ENCODE results near the gene LMAN2.

The LMAN2 gene

GRCh38 chr5:177351392-177352329 is at the start of gene LMAN2:
Gene LMAN2, minus strand, starts transcription at chr5:177351668. Its CDS starts 21 bp downstream, at chr5:177351647.
- DNase-seq (ENCODE audit: low read depth in 2 of 2), result peak; percentile 72 to 78

- DNase-seq (ENCODE audit: low read depth in 2 of 2), result no peak
Observed at GRCh38 chr5:177399997-177400868, 48.8 kb upstream of the LMAN2 start, which contains the start of gene PFN3. Gene PFN3, minus strand, starts transcription at chr5:177400661. Its CDS starts 85 bp downstream, at chr5:177400576.

GRCh38 chr5:177397875-177398390 is 46.5 kb upstream of the LMAN2 start:
- DNase-seq (ENCODE audit: low read depth in 2 of 2), result no peak

GRCh38 chr5:177396807-177397206 is 45.3 kb upstream of the LMAN2 start:
- DNase-seq (ENCODE audit: low read depth in 2 of 2), result no peak

GRCh38 chr5:177396078-177396477 is 44.6 kb upstream of the LMAN2 start:
- no peak for DNase-seq (ENCODE audit: low read depth in 2 of 2)

GRCh38 chr5:177393990-177394389 is 42.5 kb upstream of the LMAN2 start:
- no peak for DNase-seq (ENCODE audit: low read depth in 2 of 2)

GRCh38 chr5:177393206-177393765 is 41.8 kb upstream of the LMAN2 start:
- no peak for DNase-seq (ENCODE audit: low read depth in 2 of 2)

- no peak for DNase-seq (ENCODE audit: low read depth in 2 of 2)
Observed at GRCh38 chr5:177392765-177393164, 41.3 kb upstream of the LMAN2 start.

GRCh38 chr5:177390363-177391300 is 39.2 kb upstream of the LMAN2 start:
- DNase-seq (ENCODE audit: low read depth in 2 of 2), result peak; percentile 71 to 88

GRCh38 chr5:177389241-177390169 is 38.0 kb upstream of the LMAN2 start:
- no peak for DNase-seq (ENCODE audit: low read depth in 2 of 2)

- DNase-seq (ENCODE audit: low read depth in 2 of 2), result no peak
Observed at GRCh38 chr5:177388521-177389052, 37.1 kb upstream of the LMAN2 start.

GRCh38 chr5:177387405-177387804 is 35.9 kb upstream of the LMAN2 start:
- no peak for DNase-seq (ENCODE audit: low read depth in 2 of 2)

- DNase-seq (ENCODE audit: low read depth in 2 of 2), result no peak
Observed at GRCh38 chr5:177386542-177386941, 35.1 kb upstream of the LMAN2 start.

- DNase-seq (ENCODE audit: low read depth in 2 of 2), result no peak
Observed at GRCh38 chr5:177385720-177386119, 34.3 kb upstream of the LMAN2 start.

- no peak for DNase-seq (ENCODE audit: low read depth in 2 of 2)
Observed at GRCh38 chr5:177384134-177384533, 32.7 kb upstream of the LMAN2 start, which contains the start of gene SLC34A1. Gene SLC34A1, plus strand, starts transcription at chr5:177384434. Its CDS starts 1,308 bp downstream, at chr5:177385742.

- DNase-seq (ENCODE audit: low read depth in 2 of 2), result no peak
Observed at GRCh38 chr5:177383181-177383580, 31.7 kb upstream of the LMAN2 start.

- DNase-seq (ENCODE audit: low read depth in 2 of 2), result no peak
Observed at GRCh38 chr5:177382423-177383029, 31.1 kb upstream of the LMAN2 start.

- no peak for DNase-seq (ENCODE audit: low read depth in 2 of 2)
Observed at GRCh38 chr5:177380805-177381126, 29.3 kb upstream of the LMAN2 start.

Data from stimulated activated CD4-positive, alpha-beta T cell treated with anti-CD3 and anti-CD28 coated beads, Interleukin-1b, Interleukin-23, amount 100 ng/mL, for 4 hours (primary cell).